Urinary bladder (tissue), 4 donors: Measurements from ENCODE around the gene MAPK4. TPM values are rescaled to one million over a fixed set of nuclear protein-coding genes. Genes with fewer than 3 reads are reported as not detected.

Experiments used
- DNase-seq: peaks from one replicate; pipeline ENCODE4 v3.0.0-alpha.2; 2015; ENCODE audit errors: extremely low spot score
- H3K27ac ChIP-seq: one replicate; pipeline ENCODE4 v1.5.1; 2013; ENCODE audit warnings: low read depth, mild to moderate bottlenecking, moderate library complexity
- H3K36me3 ChIP-seq: one replicate; pipeline ENCODE4 v1.6.1; 2013; ENCODE audit warnings: mild to moderate bottlenecking, moderate library complexity; ENCODE audit not compliant: insufficient read depth
- H3K4me1 ChIP-seq: one replicate; pipeline ENCODE4 v1.6.1; 2013; ENCODE audit warnings: mild to moderate bottlenecking, moderate library complexity; ENCODE audit not compliant: insufficient read depth
- H3K4me3 ChIP-seq: one replicate; pipeline ENCODE4 v1.5.1; 2013; ENCODE audit warnings: low read depth, low read length
- WGBS: extraction: QIAGEN DNeasy Blood & Tissue Kit; methylation state at CpG from one replicate; pipeline ENCODE4 v1.1.7; 2013; 5-methylcytosine and 5-hydroxymethylcytosine counted together
- polyA plus RNA-seq: library from polyadenylated mRNA; stranded (reverse); fragments of 200-250 nt; gene quantifications from one replicate; pipeline ENCODE4 v1.2.3, GENCODE V29; 2013
- total RNA-seq: library from RNA; depleted of rRNA; stranded (reverse); fragments of >200 nt; gene quantifications from one replicate; pipeline ENCODE4 v1.2.3, GENCODE V29; 2014
- donor health status: healthy with polysubstance abuse.
- donor health status: healthy.

Gene MAPK4
- total and polyA plus RNA-seq, 2 donors = 3.6 to 13.8 TPM

GRCh38 chr18:50678651-50679050 lies 118.8 kb downstream of the MAPK4 start:
- WGBS = 93% methylated on average over 6 of the region's 6 CpGs
- Histone ChIP-seq H3K4me3 (no peak overlapping the region), H3K4me1 (no peaks in the 10 kb centered on the region), H3K27ac (no peak overlapping the region), H3K36me3 (no peaks in the 10 kb centered on the region)
- no peak for DNase-seq

- 93% methylated on average over 5 of the region's 5 CpGs for WGBS
- Histone ChIP-seq H3K4me1 (no peaks in the 10 kb centered on the region), H3K36me3 (no peaks in the 10 kb centered on the region), H3K27ac (no peak overlapping the region), H3K4me3 (no peak overlapping the region)
- no peak for DNase-seq
These were observed 119.2 kb downstream of the MAPK4 start for GRCh38 chr18:50679056-50679455.

- no peak for DNase-seq
- Histone ChIP-seq H3K4me1 (no peaks in the 10 kb centered on the region), H3K27ac (no peak overlapping the region), H3K4me3 (no peak overlapping the region), H3K36me3 (no peaks in the 10 kb centered on the region)
- WGBS = 87% methylated on average over 10 of the region's 10 CpGs
These were observed 119.8 kb downstream of the MAPK4 start for GRCh38 chr18:50679656-50680055.

GRCh38 chr18:50680966-50681365 lies 121.1 kb downstream of the MAPK4 start:
- WGBS = 95% methylated on average over 1 of the region's 1 CpG
- Histone ChIP-seq H3K27ac (no peak overlapping the region), H3K4me3 (no peak overlapping the region), H3K36me3 (no peaks in the 10 kb centered on the region), H3K4me1 (no peaks in the 10 kb centered on the region)
- DNase-seq = no peak

- Histone ChIP-seq H3K36me3 (no peaks in the 10 kb centered on the region), H3K27ac (no peak overlapping the region), H3K4me1 (no peaks in the 10 kb centered on the region), H3K4me3 (no peak overlapping the region)
- DNase-seq = no peak
- 73% methylated on average over 1 of the region's 1 CpG for WGBS
These were observed 123.0 kb downstream of the MAPK4 start for GRCh38 chr18:50682852-50683251.

GRCh38 chr18:50686409-50686808 lies 126.5 kb downstream of the MAPK4 start:
- 77% methylated on average over 8 of the region's 8 CpGs for WGBS
- H3K4me3 ChIP-seq = no peak overlapping the region

GRCh38 chr18:50687491-50687890 lies 127.6 kb downstream of the MAPK4 start:
- H3K4me1 ChIP-seq = no peaks in the 10 kb centered on the region
- no peak for DNase-seq
- WGBS = 84% methylated on average over 11 of the region's 11 CpGs
- no peak overlapping the region for H3K27ac ChIP-seq
- no peak overlapping the region for H3K4me3 ChIP-seq
- no peaks in the 10 kb centered on the region for H3K36me3 ChIP-seq

More at GRCh38 chr18:50686409-50686808, 126.5 kb downstream of the MAPK4 start:
- Histone ChIP-seq H3K27ac (no peak overlapping the region), H3K4me1 (no peaks in the 10 kb centered on the region), H3K36me3 (no peaks in the 10 kb centered on the region)
- DNase-seq = no peak

- Histone ChIP-seq H3K27ac (no peak overlapping the region), H3K36me3 (no peaks in the 10 kb centered on the region), H3K4me3 (no peak overlapping the region), H3K4me1 (no peaks in the 10 kb centered on the region)
- DNase-seq = no peak
- WGBS = 97% methylated on average over 6 of the region's 6 CpGs
These were observed 129.7 kb downstream of the MAPK4 start for GRCh38 chr18:50689578-50689977.

- no peak overlapping the region for H3K27ac ChIP-seq
- DNase-seq = no peak
- WGBS = 60% methylated on average over 4 of the region's 4 CpGs
These were observed 134.3 kb downstream of the MAPK4 start for GRCh38 chr18:50694147-50694546.

GRCh38 chr18:50695431-50696176 lies 135.7 kb downstream of the MAPK4 start:
- DNase-seq = no peak
- Histone ChIP-seq H3K4me3 (no peak overlapping the region), H3K27ac (no peak overlapping the region), H3K36me3 (no peaks in the 10 kb centered on the region), H3K4me1 (no peaks in the 10 kb centered on the region)
- 87% methylated on average over 10 of the region's 10 CpGs for WGBS

More at GRCh38 chr18:50694147-50694546, 134.3 kb downstream of the MAPK4 start:
- no peaks in the 10 kb centered on the region for H3K4me1 ChIP-seq
- H3K4me3 ChIP-seq = no peak overlapping the region
- no peaks in the 10 kb centered on the region for H3K36me3 ChIP-seq

- H3K36me3 ChIP-seq = no peaks in the 10 kb centered on the region
- no peak overlapping the region for H3K4me3 ChIP-seq
- no peak for DNase-seq
- H3K4me1 ChIP-seq = no peaks in the 10 kb centered on the region
- no peak overlapping the region for H3K27ac ChIP-seq
- 74% methylated on average over 7 of the region's 7 CpGs for WGBS
These were observed 136.5 kb downstream of the MAPK4 start for GRCh38 chr18:50696436-50696835.

GRCh38 chr18:50696929-50697328 lies 137.0 kb downstream of the MAPK4 start:
- Histone ChIP-seq H3K4me1 (no peaks in the 10 kb centered on the region), H3K4me3 (no peak overlapping the region), H3K36me3 (no peaks in the 10 kb centered on the region), H3K27ac (no peak overlapping the region)
- DNase-seq = no peak
- 85% methylated on average over 4 of the region's 4 CpGs for WGBS

- no peak for DNase-seq
- Histone ChIP-seq H3K4me3 (no peak overlapping the region), H3K27ac (no peak overlapping the region), H3K36me3 (no peaks in the 10 kb centered on the region), H3K4me1 (no peaks in the 10 kb centered on the region)
- WGBS = 98% methylated on average over 1 of the region's 1 CpG
These were observed 137.6 kb downstream of the MAPK4 start for GRCh38 chr18:50697509-50697908.

GRCh38 chr18:50700245-50701165 lies 140.6 kb downstream of the MAPK4 start:
- Histone ChIP-seq H3K4me3 (no peak overlapping the region), H3K36me3 (no peaks in the 10 kb centered on the region), H3K4me1 (no peaks in the 10 kb centered on the region), H3K27ac (no peak overlapping the region)
- WGBS = 73% methylated on average over 9 of the region's 9 CpGs
- no peak for DNase-seq
